ENCODE results near the gene EPM2AIP1.
"Not testable (repeated sequence)": the region's sequence is repeated elsewhere in the genome, so short reads cannot be mapped to it uniquely, and the experiment has no call there.

Gene EPM2AIP1

GRCh38 chr3:36991923-36992805 lies 767 bp downstream of the EPM2AIP1 start:
- no peak for DNase-seq

GRCh38 chr3:36991147-36991546 lies 1.8 kb downstream of the EPM2AIP1 start:
- no peak for DNase-seq

- DNase-seq: no peak
Measured at GRCh38 chr3:36989568-36989967, 3.4 kb downstream of the EPM2AIP1 start.

DNA sequence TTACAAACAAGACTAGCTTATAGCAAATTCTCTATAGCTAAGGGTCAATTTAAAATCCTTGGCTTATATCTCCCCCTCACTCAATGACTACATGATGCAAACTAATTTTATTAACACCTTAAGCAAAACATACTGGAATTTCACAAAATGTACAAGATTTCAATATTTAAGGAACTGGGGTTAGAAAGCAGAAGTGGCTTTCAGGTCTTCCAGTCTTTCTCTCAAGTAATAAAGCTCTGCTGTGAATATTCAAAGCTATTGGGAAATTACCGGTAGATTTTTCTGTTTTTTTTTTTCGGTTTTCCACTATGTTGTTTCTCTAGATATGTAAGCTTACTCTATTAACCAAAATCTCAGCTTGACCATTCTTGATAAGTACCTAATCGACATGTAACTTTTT lies 3.9 kb downstream of the EPM2AIP1 start:
- DNase-seq: no peak

DNA sequence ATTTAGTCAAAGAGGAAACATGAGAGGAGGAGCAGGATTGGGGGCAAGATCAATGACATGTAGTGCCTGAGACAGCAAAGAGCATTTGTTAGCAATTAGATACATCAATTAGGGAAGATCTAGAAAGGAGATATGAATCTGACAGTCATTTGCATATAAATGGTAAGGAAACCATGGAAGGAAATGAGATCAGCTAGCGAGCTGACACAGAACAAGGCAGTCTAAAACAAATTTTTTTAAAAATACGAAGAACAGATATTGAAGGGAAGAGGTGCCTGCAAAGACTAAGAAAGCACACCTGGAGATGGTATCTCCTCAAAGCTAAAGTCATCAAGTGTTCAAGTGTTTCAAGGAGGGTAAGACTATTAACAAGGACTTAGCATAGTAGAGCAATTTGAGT lies 4.6 kb downstream of the EPM2AIP1 start:
- no peak for DNase-seq

DNA sequence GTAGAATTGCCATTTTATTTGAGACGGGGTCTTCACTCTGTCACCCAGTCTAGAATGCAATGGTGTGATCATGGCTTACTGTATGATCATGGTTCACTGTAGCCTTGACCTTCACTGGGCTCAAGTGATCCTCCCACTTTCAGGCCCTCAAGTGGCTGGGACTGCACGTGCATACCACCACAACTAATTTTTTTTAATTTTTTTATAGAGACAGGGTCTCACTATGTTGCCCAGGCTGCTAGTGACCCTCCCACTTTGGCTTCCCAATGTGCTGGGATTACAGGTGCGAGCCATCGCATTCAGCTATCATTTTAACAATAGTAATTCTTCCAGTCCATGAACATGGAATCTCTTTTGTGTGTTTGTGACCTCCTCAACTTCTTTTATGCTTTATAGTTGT lies 11.9 kb downstream of the EPM2AIP1 start:
- DNase-seq: no peak

DNA sequence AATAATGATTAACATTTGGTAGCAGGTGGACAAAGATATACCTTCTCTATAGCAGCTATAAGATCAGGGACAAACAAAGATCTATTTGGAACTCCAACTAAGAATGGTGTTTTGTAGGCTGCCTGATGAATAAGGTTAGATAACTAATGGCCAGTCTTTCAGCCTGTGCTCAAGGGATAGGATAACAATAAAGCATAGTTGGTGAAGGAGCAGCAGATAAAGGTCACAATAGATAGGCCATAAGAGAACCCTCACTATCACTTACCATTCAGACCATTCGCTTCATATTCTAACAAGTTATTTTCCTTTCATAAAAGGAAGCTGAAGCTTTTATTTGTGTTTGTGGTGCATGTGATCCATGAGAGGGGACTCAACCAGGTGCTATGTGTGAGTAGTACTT lies 19.8 kb downstream of the EPM2AIP1 start:
- DNase-seq: no peak

DNA sequence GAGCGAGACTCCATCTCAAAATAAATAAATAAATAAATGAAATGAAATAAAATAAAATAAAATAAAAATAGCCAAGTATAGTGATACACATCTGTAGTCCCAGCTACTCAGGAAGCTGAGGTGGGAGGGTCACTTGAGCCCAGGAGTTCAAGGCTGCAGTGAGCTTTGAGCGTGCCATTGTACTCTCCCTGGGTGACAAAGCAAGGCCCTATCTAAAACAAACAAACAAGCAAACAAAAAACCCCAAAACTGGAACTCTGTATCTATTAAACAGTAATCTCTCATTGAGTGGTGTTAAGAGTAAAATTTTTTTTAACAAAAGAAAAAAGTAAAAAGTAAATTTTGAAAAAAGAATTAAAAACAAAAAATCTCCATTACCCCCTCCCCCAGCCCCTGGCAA lies 20.8 kb downstream of the EPM2AIP1 start:
- DNase-seq: no peak

DNA sequence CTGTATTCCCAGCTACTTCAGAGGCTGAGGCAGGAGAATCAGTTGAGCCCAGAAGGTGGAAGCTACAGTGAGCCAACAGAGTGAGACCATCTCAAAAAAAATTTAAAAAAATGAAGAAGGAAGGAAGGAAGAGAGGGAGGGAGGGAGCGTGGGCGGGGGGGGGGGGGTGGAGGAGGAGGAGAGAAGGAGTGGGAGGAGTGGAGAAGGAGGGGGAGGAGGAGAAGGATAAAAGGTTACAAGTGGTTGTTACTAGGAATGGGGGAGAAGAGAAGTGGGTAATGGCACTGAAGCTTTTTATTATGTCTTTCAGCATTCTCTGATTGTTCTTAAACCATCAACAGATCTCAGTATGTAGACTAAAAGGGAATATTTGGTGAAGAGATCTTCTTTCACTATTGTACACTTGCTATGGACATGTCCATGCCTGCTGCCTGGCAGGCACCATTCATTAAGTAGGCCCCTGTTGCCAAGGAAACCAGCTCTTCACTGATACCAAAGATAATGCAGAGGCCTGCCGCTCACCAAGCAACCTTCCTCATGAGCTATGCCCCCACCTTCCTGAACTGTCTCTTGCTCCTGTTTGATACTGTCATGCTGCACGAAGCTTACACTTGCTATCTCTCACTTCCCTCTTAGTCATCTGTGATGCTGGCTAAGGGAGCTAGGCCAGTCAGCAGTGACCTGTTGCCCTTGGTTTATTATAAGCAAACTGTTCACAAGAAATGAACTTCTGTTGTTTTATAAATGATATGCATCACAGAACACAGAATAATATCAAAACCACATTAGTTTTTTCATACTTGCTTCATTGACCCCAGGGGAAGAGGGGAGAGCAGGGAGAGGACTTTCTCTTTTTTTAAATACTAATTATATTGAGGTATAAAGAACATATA lies 23.1 kb downstream of the EPM2AIP1 start:
- no peak for DNase-seq

- DNase-seq: no peak
Measured at GRCh38 chr3:36969085-36969484, 23.8 kb downstream of the EPM2AIP1 start.

DNA sequence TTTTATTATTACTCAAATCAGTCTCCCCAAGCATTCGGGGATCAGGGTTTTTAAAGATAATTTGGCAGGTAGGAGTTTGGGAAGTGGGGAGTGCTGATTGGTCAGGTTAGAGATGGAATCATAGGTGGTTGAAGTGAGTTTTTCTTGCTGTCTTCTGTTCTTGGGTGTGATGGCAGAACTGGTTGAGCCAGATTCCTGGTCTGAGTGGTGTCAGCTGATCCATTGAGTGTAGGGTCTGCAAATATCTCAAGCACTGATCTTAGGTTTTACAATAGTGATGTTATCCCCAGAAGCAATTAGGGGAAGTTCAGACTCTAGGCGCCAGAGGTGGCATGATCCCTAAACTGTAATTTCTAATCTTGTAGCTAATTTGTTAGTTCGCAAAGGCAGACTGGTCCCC lies 27.5 kb downstream of the EPM2AIP1 start:
- DNase-seq: no peak

DNA sequence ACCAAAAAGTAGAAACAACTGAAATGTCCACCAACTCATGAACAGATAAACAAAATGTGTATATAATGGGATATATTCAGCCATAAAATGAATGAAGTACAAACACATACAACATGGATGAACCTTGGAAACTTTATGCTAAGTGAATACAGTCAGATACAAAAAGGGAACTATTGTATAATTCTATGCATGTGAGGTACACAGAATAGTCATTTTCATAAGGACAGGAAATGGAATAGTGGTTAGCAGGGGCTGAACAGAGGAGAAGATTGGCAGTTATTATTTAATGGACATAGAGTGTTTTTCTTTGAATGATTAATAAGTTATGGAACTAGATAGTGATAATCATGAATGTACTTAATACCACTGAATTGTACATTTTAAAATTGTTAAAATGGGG lies 28.1 kb downstream of the EPM2AIP1 start:
- DNase-seq: no peak

GRCh38 chr3:36964331-36964730 lies 28.6 kb downstream of the EPM2AIP1 start:
- no peak for DNase-seq

DNA sequence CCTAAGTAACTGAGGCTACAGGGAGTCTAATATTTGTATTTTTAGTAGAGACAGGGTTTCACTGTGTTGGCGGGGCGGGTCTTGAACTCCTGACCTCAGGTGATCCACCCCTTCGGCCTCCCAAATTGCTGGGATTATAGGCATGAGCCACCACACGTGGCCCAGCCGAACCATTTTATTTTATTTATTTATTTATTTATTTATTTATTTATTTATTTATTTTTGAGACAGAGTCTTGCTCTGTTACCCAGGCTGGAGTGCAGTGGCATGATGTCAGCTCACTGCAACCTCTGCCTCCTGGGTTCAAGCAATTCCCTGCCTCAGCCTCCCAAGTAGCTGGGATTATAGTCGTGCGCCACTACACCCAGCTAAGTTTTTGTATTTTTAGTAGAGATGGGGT lies 29.9 kb downstream of the EPM2AIP1 start:
- not testable (repeated sequence) for DNase-seq

- no peak for DNase-seq
Measured at GRCh38 chr3:36960502-36960901, 32.4 kb downstream of the EPM2AIP1 start.

- no peak for DNase-seq
Measured at GRCh38 chr3:36959821-36960220, 33.1 kb downstream of the EPM2AIP1 start.

DNA sequence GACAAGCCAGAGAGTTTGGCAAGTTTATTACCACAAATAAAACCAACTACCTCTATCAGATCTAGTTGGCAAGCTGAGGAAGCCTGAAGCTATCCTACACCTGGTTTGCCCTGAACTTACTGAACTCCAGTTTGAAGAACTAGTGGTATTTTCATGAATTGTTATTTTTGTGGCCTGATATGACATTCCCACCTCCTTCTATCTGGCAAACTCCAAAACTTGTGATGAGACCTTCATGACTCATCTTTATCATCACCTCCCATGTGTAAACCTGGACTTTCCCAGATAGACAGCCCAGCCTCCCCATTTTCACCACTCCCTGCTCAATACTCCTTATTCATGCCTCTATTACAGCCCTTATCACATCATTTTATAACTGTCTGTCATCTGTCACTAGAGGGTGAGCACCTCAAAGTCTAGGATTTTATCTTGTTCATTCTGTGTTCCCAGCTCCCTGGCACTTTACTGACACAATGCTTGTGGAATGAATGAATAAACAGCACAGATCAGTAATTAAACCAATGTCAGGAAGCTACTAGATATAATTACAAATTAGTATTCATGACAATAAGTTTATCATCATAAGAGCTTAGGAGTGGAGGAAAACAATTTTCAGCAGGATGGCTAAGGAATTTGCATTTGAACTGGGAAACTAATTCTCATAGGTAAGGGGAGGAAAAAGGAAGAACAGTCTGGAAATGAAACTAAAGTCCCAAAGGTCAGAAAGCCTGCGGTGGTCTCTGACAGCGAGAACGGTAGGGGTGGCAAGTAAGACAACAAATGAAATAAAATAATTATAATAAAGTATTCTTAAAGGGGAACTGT lies 34.9 kb downstream of the EPM2AIP1 start:
- no peak for DNase-seq

- no peak for DNase-seq
Measured at GRCh38 chr3:36957063-36957462, 35.9 kb downstream of the EPM2AIP1 start.

DNA sequence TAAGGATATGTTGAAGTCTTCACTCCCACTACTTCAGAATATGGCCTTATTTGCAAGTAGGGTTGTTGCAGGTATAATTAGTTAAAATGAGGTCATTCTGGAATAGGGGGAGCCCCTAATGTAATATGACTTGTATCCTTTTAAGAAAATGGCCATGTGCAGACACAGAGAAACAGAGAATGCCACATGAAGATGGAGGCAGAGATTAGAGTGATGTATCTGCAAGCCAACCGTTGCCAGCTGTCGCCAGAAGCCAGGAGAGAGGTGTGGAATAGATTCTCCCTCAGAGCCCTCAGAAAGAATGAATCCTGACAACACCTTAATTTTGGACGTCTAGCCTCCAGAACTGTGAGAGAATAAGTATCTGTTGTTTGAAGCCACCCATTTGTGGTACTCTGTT lies 36.8 kb downstream of the EPM2AIP1 start:
- DNase-seq: no peak

DNA sequence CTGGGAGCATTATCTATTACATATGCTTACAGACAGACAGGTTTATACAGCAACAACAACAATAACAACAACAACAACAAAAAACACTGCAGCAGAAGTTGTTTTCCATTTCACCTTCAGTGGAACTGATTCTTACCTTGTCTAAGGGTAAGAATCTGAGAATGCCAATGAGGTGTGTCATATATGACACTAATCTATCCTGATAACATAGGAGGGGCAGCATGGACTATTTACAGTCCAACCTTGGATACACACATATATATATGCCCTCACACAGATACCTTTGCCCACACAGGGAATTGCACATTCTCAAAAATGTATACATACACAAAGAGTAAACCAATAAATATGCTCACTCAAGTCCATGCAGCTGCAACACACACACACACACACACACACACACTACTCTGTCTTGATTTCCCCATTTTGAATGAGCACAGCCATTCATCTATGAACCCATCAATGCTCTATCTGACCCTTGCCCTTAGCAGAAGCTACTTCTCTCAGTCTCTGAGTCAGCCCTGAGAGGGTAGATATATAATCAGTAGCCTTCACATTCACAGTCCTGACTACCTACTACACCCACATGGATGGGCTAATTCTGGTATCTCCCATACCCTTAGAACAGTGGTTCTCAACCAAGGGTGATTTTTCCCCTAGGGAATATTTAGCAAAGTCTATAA lies 38.3 kb downstream of the EPM2AIP1 start:
- no peak for DNase-seq

DNA sequence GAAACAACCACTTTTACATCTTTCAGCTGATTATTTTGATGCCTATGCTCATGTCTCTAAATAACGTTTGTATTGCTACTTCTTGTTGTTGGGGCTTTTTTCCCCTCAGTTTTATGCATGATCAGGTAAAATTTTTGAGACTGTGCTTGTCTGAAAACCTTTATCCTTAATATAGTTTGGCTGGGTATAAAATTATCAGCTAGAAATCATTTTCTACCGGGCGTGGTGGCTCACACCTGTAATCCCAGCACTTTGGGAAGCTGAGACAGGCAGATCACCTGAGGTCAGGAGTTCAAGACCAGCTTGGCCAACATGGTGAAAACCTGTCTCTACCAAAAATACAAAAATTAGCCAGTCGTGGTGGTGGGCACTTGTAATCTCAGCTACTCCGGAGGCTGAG lies 45.1 kb downstream of the EPM2AIP1 start:
- DNase-seq: not testable (repeated sequence)

DNA sequence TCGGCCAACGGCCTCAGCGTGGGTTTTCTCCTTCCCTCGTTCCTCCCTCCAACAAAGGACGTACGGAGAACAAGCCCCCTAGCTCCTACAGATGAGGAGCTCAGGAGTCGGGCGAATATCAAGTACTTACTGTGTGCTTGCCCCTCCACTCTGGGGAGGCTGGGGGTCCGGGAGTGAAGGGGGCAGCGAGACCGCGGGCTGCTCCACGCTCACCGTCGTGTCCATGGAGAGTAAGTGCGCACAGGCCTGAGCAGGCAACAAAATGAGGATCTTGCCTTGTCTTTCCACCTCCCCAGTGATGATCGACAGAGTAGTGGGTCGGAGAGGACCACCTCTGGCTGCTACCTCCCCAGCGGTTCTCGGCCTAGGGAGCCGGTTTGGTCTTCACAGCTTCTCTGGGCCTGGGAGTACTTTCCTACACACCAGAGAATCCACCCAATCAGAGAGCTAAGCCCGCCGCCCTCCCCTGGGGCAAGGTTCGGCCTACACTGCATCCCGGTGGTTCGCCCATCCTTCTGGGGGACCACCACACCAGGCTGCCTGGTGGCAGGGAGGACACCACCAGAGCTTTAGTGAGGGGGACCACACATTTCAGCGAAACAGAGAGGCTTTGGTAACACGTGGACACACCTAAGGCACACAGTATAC lies 47.5 kb downstream of the EPM2AIP1 start:
- DNase-seq: no peak

All from cortex of kidney (tissue), 1 donor.